B cell (primary cell): Measurements from ENCODE around the gene CPLX3. TPM values are rescaled to one million over a fixed set of nuclear protein-coding genes. Genes with fewer than 3 reads are reported as not detected.

ENCODE experiments used
- ATAC-seq: fragments of 200-7000 bp; cut with Tn5 transposase; one replicate; pipeline ENCODE4 v1.10.0; 2021; ENCODE audit warnings: low read depth, mild to moderate bottlenecking, moderate number of reproducible peaks, moderate library complexity
- CTCF ChIA-PET: fragments of 350-600 bp; sonication (Branson Sonifier 250); formaldehyde crosslinking; loops from one replicate; lab custom pipeline; 2021; ENCODE audit warnings: antibody characterized with exemption, inconsistent platforms; lab: Charles Lee
- POLR2A ChIA-PET: fragments of 350-600 bp; sonication (Branson Sonifier 250); formaldehyde crosslinking; loops from one replicate; lab custom pipeline; 2021; ENCODE audit warnings: antibody characterized with exemption; lab: Charles Lee
- DNase-seq: peaks from one replicate; pipeline ENCODE4 v3.0.0; 2013
- H2AFZ ChIP-seq: 2 replicates; pipeline ENCODE4 v1.6.1; 2012; ENCODE audit warnings: mild to moderate bottlenecking, low read depth, low read length; ENCODE audit not compliant: insufficient read depth, poor library complexity, severe bottlenecking
- H3K27ac ChIP-seq, 2 donors: 1 replicate in 1 of 2; 2 replicates in 1 of 2; pipeline ENCODE4 v1.5.1; 2012 to 2013; ENCODE audit warnings: low read length in 2 of 2, mild to moderate bottlenecking in 2 of 2, moderate library complexity in 1 of 2
- H3K27me3 ChIP-seq, 4 experiments: fragments of 200-600 bp in 1 of 4; sonication (generic) in 1 of 4; replicated peaks in 1 of 4; 1 replicate in 2 of 4; 2 replicates in 2 of 4; pipeline versions ENCODE4 v1.6.1 to v1.7.0; 2013 to 2016; ENCODE audit warnings: low read length in 3 of 4, mild to moderate bottlenecking in 2 of 4, mixed read lengths in 1 of 4, moderate library complexity in 1 of 4; ENCODE audit not compliant: insufficient read depth in 4 of 4, control insufficient read depth in 3 of 4; ENCODE audit errors: control extremely low read depth in 1 of 4
- H3K36me3 ChIP-seq, 2 experiments: replicated peaks in 1 of 2; 1 replicate in 1 of 2; 2 replicates in 1 of 2; pipeline versions ENCODE4 v1.6.1 to v1.7.1; 2013; ENCODE audit warnings: low read length in 1 of 2; ENCODE audit not compliant: insufficient read depth in 2 of 2, control insufficient read depth in 1 of 2; ENCODE audit errors: control extremely low read depth in 1 of 2, extremely low read depth in 1 of 2
- H3K4me1 ChIP-seq, 2 donors: fragments of 200-600 bp in 1 of 2; sonication (generic) in 1 of 2; 1 replicate in 1 of 2; 2 replicates in 1 of 2; pipeline versions ENCODE4 v1.5.1 to v1.6.1; 2013 to 2017; ENCODE audit warnings: low read length in 2 of 2; ENCODE audit not compliant: control insufficient read depth in 2 of 2, insufficient read depth in 2 of 2
- H3K4me2 ChIP-seq: replicated peaks from 2 replicates; pipeline ENCODE3; 2012; ENCODE audit warnings: mild to moderate bottlenecking, low read depth, low read length; ENCODE audit not compliant: poor library complexity, severe bottlenecking
- H3K4me3 ChIP-seq, 5 experiments: fragments of 200-600 bp in 1 of 5; sonication (generic) in 1 of 5; 1 replicate in 3 of 5; 2 replicates in 2 of 5; pipeline versions ENCODE4 v1.5.1 to v1.7.0; 2011 to 2016; ENCODE audit warnings: low read length in 4 of 5, mild to moderate bottlenecking in 4 of 5, low read depth in 2 of 5, control low read depth in 1 of 5, moderate library complexity in 1 of 5; ENCODE audit not compliant: insufficient read depth in 1 of 5; ENCODE audit errors: control extremely low read depth in 1 of 5, extremely low read depth in 1 of 5
- H3K79me2 ChIP-seq: fragments of 200-600 bp; sonication (generic); one replicate; pipeline ENCODE4 v1.6.0; 2016; ENCODE audit warnings: low read length; ENCODE audit not compliant: control insufficient read depth, insufficient read depth
- H3K9ac ChIP-seq: fragments of 200-600 bp; sonication (generic); 2 replicates; pipeline ENCODE4 v1.6.1; 2017; ENCODE audit warnings: mild to moderate bottlenecking, low read length, moderate library complexity
- H3K9me3 ChIP-seq, 3 donors: one replicate each; pipeline versions ENCODE4 v1.6.1 to v1.7.1; 2013; ENCODE audit warnings: low read length in 2 of 3; ENCODE audit not compliant: control insufficient read depth in 2 of 3, insufficient read depth in 1 of 3; ENCODE audit errors: control extremely low read depth in 1 of 3
- H4K20me1 ChIP-seq: 2 replicates; pipeline ENCODE4 v1.6.0; 2012; ENCODE audit warnings: mild to moderate bottlenecking, low read length; ENCODE audit not compliant: insufficient read depth, control insufficient read depth, poor library complexity, severe bottlenecking
- H3K27ac Mint-ChIP-seq: one replicate; pipeline ENCODE4 v1.8.0; 2021; ENCODE audit warnings: mixed read lengths
- H3K27me3 Mint-ChIP-seq: one replicate; pipeline ENCODE4 v1.8.0; 2021; ENCODE audit warnings: mixed read lengths
- H3K4me1 Mint-ChIP-seq: one replicate; pipeline ENCODE4 v1.8.0; 2021; ENCODE audit warnings: mixed read lengths
- H3K4me3 Mint-ChIP-seq: one replicate; pipeline ENCODE4 v1.8.0; 2021; ENCODE audit warnings: mixed read lengths
- H3K9me3 Mint-ChIP-seq: one replicate; pipeline ENCODE4 v1.8.0; 2022; ENCODE audit warnings: mixed read lengths; ENCODE audit not compliant: insufficient read depth
- CTCF ChIP-seq: fragments of 200-600 bp; IDR thresholded peaks from one replicate; pipeline ENCODE4 v1.8.0; 2022; ENCODE audit warnings: antibody characterized with exemption, mild to moderate bottlenecking
- EZH2 ChIP-seq: IDR thresholded peaks from 2 replicates; pipeline ENCODE4 v1.6.1; 2012; ENCODE audit warnings: borderline replicate concordance, low read depth, mild to moderate bottlenecking, moderate library complexity, low read length; ENCODE audit not compliant: insufficient read depth, poor library complexity, severe bottlenecking
- WGBS: methylation state at CpG from one replicate; pipeline ENCODE4 v1.1.5; 2013; ENCODE audit warnings: missing lambda C conversion rate; ENCODE audit not compliant: insufficient coverage; 5-methylcytosine and 5-hydroxymethylcytosine counted together
- intact Hi-C: fragments of 100-400 bp; cut with micrococcal nuclease; formaldehyde crosslinking; loops from one replicate; pipeline ENCODE4 v1.10.0; 2022
- polyA plus RNA-seq: library from polyadenylated mRNA; depleted of rRNA; stranded (reverse); fragments of >200 nt; gene quantifications from 2 replicates; pipeline ENCODE4 v1.2.3, GENCODE V29; 2012
- total RNA-seq, 2 donors: library from RNA; stranded (reverse); fragments of 120-200 nt in 1 of 2; gene quantifications; 1 replicate in 1 of 2; 2 replicates in 1 of 2; pipeline versions ENCODE4 v1.2.3 to v1.2.4, GENCODE V29; 2013 to 2022

The CPLX3 gene
- total and polyA plus RNA-seq, 2 donors (not counting 1 experiment from before 2014, with no cell fraction given) = 0.60 TPM; not detected in 1

- CTCF ChIA-PET = interaction anchor here (1.0 to 37.1 kb wide), 5 partner anchors 3 to 401 kb away, joined by 3 to 2548 read pairs (median 5); partner anchors contain the start of genes CSK and LMAN1L
- 0% methylated on average over 12 of the region's 13 CpGs for WGBS
These were observed 43.2 kb upstream of the CPLX3 start for GRCh38 chr15:74783072-74783807.

More at GRCh38 chr15:74783072-74783807, 43.2 kb upstream of the CPLX3 start:
- Histone ChIP-seq H3K4me1 (peaks cover 63 to 84% of the 10 kb centered on the region in 2 donors), H3K9ac (peak overlapping the region; percentile 84), H3K27me3 (no peaks in the 10 kb centered on the region), H3K4me3 (peak overlapping the region; percentile 42 to 99 (median 86)), H3K9me3 (peaks cover 0 to 6% (median 0%) of the 10 kb centered on the region in 3 donors), H2AFZ (no peak overlapping the region), H3K4me2 (peak overlapping the region; percentile 91), H4K20me1 (peaks cover 17% of the 10 kb centered on the region), H3K79me2 (peaks cover 75% of the 10 kb centered on the region), H3K36me3 (peaks cover 0 to 10% of the 10 kb centered on the region in 2 experiments), H3K27ac (peak overlapping the region; percentile 90 to 93)
- peak; percentile 1 for ATAC-seq
- POLR2A ChIA-PET = interaction anchor here (2.9 to 15.2 kb wide), 3 partner anchors 8 to 11 kb away, joined by 16 to 572 read pairs (median 19); no protein-coding TSS in a partner anchor
- intact Hi-C loops = loop anchor here (10.0 kb wide), 1 partner anchor 348 kb away; the partner anchor contains the start of gene SEMA7A
- peak overlapping the region; percentile 96 for H3K27ac Mint-ChIP-seq
- H3K4me1 Mint-ChIP-seq = peaks cover 85% of the 10 kb centered on the region
- peak overlapping the region; percentile 93 for H3K4me3 Mint-ChIP-seq
- no peaks in the 10 kb centered on the region for H3K9me3 Mint-ChIP-seq
- DNase-seq = peak; percentile 69
- no peaks in the 10 kb centered on the region for H3K27me3 Mint-ChIP-seq
- no peak for TF ChIP-seq CTCF
- TF ChIP-seq EZH2 = no peak
